DMS53 (cell line): ENCODE measurements around the gene SLC6A18.
A peak's percentile ranks its signal among the peaks of the same experiment; 100 is the strongest.
"Not testable (repeated sequence)": the region's sequence is repeated elsewhere in the genome, so short reads cannot be mapped to it uniquely, and the experiment has no call there.

Experiments used
- DNase-seq: peaks from one replicate; lab custom pipeline; 2025; lab: John Stamatoyannopoulos, UW

SLC6A18 gene

GRCh38 chr5:1254196-1254595 is 29.0 kb downstream of the SLC6A18 start:
- no peak for DNase-seq

- DNase-seq = no peak
Observed at GRCh38 chr5:1255081-1255561, 29.9 kb downstream of the SLC6A18 start.

- no peak for DNase-seq
Observed at GRCh38 chr5:1256776-1257175, 31.6 kb downstream of the SLC6A18 start.

DNA sequence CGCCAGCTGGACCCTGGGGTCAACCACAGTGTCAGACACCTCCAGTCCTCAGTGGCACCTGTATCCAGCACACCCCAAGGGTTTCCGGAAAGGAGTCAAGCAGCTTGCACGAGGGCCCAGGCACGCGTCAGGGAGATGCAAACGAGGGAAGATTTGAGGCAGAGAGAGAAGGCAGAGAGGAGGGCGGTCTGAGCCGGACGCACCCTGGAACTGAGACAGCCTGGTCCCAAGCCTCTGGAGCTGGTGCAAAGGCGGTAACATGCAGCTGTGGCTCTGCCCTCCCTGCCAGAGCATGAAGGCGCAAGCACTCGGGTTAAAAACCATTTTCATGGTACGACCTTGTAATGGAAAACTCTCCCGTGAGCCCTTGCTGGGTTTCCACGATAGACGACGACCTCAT is 32.2 kb downstream of the SLC6A18 start:
- DNase-seq = no peak

DNA sequence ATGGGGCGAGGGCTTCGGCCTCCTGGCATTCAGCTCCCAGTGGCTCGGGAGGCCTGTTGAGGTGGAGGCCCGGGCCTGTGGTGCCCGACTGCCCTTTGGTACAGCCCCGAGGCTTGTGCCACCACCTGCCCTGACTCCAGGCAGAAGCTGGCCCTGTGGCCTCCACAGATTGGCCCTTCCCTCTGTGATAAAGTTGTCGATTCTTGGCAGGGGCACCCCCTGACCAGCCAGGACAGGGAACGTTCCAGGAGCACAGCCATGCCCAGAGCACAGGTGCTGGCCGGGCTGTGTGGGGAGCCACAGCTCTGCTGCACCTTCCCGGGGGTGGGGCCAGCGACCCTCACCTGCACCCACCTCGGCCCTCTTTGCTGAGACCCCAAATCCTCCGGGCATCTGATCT is 32.7 kb downstream of the SLC6A18 start:
- no peak for DNase-seq

GRCh38 chr5:1259806-1260480 is 34.8 kb downstream of the SLC6A18 start:
- no peak for DNase-seq

DNA sequence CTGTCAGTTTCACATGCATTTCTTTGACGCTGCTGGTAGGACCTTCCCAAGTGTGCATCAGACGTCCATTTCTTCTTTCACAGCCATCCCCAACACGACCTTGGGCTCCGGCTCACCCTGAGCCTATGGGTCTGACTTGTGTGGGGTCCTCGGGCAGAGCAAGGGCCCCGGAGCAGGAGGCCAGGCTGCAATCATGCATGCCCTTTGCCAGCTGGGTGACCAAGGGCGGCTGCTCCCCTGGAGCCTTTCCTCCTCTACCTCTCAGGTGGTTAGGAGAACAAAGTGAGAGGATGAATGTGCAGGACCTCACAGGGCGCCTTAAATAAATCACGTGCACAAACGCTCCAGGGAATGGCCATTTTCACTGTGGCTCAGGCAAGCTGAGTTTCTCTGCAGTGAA is 36.5 kb downstream of the SLC6A18 start:
- no peak for DNase-seq

GRCh38 chr5:1262381-1262780 is 37.2 kb downstream of the SLC6A18 start:
- DNase-seq = peak; percentile 74

GRCh38 chr5:1264211-1264610 is 39.0 kb downstream of the SLC6A18 start:
- DNase-seq = no peak

GRCh38 chr5:1265026-1265425 is 39.8 kb downstream of the SLC6A18 start:
- no peak for DNase-seq

- no peak for DNase-seq
Observed at GRCh38 chr5:1265461-1266455, 40.6 kb downstream of the SLC6A18 start.

DNA sequence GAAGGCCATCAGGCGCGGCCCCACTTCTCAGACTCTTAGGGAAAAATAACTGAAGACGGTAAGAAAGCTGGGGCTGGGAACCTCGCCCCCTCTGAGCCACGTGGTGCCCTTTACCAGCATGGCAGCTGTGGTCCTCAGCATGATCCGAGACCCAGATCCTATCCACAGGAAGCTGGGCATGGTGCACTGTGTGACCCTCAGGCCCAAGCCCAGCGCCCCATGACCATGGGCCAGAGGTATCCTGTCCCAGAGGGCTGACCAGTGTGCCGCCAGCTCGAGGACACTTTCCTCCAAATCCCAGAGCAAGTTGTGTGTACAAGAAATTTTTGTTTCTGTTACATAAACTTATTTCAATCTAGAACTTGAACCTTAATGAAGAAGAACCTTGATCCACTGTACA is 41.6 kb downstream of the SLC6A18 start:
- no peak for DNase-seq

DNA sequence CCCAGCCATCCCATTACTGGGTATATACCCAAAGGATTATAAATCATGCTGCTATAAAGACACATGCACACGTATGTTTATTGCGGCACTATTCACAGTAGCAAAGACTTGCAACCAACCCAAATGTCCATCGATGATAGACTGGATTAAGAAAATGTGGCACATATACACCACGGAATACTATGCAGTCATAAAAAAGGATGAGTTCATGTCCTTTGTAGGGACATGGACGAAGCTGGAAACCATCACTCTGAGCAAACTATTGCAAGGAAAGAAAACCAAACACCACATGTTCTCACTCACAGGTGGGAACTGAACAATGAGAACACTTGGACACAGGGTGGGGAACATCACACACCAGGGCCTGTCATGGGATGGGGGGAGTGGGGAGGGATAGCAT is 42.3 kb downstream of the SLC6A18 start:
- DNase-seq = not testable (repeated sequence)

DNA sequence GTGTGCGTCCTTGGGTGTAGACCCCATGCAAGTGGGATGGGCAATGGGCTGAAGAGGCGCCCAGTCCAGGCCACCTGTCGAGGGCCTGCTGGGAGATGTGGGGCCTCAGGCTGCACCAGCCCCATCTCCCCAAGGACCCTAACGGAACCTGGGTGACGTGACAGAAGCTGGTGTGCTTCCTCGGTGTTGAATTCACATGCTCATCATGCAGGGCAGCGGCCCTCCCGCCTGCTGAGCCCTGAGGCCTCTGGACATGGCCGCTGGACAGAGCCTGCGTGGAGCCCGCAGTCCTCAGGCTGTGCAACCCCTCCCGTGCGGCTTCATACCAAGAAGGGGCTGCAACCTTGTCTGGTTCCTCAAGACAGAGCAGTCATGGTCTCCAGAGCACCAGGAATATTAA is 42.9 kb downstream of the SLC6A18 start:
- no peak for DNase-seq

- no peak for DNase-seq
Observed at GRCh38 chr5:1268666-1269065, 43.5 kb downstream of the SLC6A18 start.

- DNase-seq = no peak
Observed at GRCh38 chr5:1270426-1270825, 45.2 kb downstream of the SLC6A18 start.

GRCh38 chr5:1270933-1271914 is 46.0 kb downstream of the SLC6A18 start:
- DNase-seq = no peak

- no peak for DNase-seq
Observed at GRCh38 chr5:1272201-1272600, 47.0 kb downstream of the SLC6A18 start.

- DNase-seq = no peak
Observed at GRCh38 chr5:1273745-1274144, 48.6 kb downstream of the SLC6A18 start.

DNA sequence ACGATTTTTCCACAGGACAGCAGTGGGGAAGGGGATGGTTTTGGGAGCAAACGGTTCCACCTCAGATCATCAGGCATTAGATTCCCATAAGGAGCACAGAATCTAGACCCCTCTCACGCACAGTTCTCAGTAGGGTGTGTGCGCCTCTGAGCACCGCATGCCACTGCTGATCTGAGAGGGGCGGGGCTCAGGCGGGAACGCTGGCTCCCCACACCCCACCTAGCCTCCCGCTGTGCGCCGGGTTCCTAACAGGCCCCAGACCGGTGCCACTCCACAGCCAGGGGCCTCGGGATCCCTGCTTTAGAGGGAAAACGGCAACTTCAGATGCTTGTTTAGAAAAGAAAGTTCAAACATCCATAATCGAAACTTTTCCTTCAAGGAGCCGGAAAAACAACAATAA is 49.3 kb downstream of the SLC6A18 start:
- DNase-seq = no peak
